ENCODE data around the gene PIM3.
A peak's percentile ranks its signal among the peaks of the same experiment; 100 is the strongest.

PIM3 gene

DNA sequence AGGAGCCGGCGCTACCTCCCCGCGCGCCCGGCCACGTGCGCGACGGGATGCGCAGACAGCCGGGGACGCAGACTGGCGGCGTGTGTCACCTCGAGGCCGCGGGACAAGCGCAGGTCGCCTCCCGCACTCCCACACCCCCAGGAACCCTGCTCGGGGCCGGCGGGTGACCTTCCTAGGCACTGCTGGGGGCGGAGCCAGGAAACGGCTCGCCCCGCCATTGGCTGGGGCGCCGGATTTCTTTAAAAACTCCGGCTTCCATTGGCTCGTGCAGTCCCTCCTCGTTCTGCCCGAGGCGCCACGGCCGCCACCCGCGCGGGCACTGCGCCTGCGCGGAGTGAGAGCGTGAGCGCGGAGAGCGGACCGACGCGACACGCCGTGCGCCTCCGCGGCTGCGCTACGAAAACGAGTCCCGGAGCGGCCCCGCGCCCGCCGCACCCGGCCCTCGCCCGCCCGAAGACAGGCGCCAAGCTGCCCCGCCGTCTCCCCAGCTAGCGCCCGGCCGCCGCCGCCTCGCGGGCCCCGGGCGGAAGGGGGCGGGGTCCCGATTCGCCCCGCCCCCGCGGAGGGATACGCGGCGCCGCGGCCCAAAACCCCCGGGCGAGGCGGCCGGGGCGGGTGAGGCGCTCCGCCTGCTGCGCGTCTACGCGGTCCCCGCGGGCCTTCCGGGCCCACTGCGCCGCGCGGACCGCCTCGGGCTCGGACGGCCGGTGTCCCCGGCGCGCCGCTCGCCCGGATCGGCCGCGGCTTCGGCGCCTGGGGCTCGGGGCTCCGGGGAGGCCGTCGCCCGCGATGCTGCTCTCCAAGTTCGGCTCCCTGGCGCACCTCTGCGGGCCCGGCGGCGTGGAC lies at the start of gene PIM3:
PIM3 (plus strand) TSS at position 614 of the 846 bp plus-strand sequence; CDS start at position 790, 176 bp downstream.
- peak; percentile 96 for DNase-seq

GRCh38 chr22:49911881-49912625 lies 48.5 kb upstream of the PIM3 start:
- DNase-seq = no peak

GRCh38 chr22:49913026-49913425 lies 47.5 kb upstream of the PIM3 start:
- DNase-seq = no peak

GRCh38 chr22:49913446-49913845 lies 47.1 kb upstream of the PIM3 start:
- no peak for DNase-seq

DNA sequence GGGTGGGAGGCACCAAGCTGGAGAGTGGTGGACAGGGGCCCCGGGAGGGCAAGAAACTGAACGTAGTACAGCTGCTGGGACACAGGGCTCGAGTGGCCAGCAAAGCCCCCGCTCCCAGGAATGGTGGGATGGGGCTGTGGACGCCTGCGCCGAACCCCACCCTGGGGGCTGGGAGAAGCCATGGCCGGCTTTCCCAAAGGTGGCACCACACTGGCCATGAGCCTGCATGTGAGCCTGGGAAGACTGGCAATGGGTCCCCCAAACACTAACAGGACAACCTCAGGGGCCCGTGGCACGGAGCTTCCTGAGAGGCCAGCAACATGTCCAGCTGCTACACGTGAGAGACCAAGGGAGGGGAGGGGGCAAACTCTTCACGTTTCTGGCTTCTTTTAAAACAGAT lies 46.3 kb upstream of the PIM3 start:
- no peak for DNase-seq

GRCh38 chr22:49915610-49916009 lies 45.0 kb upstream of the PIM3 start:
- DNase-seq = no peak

- peak; percentile 20 for DNase-seq
Measured at GRCh38 chr22:49916831-49917230, 43.7 kb upstream of the PIM3 start.

DNA sequence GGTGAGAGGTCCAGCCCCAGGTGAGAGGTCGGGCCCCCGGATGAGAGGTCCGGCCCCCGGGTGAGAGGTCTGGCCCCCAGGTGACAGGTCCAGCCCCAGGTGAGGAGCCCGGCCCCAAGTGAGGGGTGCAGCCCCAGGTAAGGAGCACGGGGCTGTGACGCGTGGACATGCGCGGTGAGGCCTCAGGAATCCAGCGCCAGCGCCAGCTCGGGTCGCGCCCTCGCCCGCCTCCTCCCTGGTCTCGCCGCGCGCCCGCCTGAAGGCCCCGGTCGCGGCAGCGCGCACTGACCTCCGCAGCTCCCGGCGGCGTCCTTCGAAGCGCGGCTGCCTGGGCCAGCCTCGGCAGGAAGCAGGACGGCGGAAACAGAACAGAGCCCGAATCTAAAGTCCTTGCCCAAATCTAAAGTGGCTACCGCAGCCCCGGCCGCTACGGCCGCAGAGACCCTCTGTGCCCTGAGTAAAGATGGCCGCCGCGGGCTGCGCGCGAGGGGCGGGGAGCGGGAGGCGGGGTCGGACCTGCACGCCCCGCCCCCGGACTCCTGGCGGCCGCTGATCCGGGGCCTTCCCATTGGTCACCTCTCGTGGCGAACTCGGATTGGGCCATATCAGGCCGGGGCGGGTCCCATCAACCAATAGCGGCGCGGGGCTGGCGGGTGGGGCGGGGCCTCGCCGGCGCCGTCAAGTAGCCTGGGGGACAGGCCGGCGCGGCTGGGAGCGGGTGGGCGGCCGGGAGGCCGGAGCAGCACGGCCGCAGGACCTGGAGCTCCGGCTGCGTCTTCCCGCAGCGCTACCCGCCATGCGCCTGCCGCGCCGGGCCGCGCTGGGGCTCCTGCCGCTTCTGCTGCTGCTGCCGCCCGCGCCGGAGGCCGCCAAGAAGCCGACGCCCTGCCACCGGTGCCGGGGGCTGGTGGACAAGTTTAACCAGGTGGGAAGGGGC lies 42.3 kb upstream of the PIM3 start, which contains the start of the genes ALG12 and CRELD2:
ALG12 (minus strand) TSS at position 465 of the 937 bp plus-strand sequence. CDS start 4,673 bp downstream, outside the sequence.
CRELD2 (plus strand) TSS at position 661 of the 937 bp plus-strand sequence; CDS start at position 797, 136 bp downstream.
- DNase-seq = peak; percentile 97

- no peak for DNase-seq
Measured at GRCh38 chr22:49918911-49919881, 41.4 kb upstream of the PIM3 start.

DNA sequence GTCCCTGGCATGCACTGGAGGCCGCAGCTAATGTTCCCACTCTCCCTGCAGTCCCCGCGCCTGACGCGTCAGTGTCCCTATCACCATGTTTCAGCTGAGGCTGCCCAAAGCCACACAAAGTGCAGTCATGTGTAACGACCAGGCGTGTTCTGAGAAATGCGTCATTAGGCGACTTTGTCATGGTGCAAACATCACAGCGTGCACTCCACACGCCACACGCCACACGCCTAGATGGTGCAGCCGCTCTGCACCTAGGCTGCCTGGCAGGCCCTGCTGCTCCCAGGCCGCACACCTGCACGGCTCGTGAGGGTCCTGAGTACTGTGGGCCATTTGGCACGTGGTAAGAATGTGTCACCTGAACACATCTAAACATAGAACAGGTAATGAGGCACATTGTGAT lies 39.7 kb upstream of the PIM3 start:
- no peak for DNase-seq

DNA sequence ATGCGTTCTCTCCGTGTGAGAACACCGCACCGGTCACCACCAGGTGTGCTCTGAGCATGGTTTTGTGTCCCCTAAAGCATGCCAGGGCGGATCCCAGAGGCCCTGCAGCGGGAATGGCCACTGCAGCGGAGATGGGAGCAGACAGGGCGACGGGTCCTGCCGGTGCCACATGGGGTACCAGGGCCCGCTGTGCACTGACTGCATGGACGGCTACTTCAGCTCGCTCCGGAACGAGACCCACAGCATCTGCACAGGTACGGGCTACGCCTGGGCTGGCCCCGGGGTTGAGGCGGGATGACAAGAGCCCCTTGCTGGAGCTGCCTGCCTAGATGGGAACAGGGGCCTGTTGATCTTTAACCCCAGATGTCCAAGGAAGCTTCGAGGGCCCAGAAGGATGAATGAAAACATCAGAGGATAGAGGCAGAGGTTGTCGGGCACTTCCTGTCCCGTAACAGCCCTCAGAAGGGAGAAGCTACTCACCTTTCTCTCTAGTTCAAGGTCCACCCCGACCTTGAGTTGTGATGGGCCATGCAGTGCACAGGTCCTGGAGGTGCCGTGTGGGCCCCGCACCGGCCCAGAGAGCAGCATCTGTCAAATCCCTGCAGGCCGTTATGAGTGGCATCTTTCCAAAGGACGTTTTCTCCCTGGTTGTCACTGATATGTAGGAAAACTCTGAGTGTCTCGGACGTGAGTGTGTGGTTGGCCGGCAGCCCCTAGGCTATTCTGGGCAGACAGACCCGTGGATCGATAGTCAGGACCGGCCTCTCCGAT lies 38.9 kb upstream of the PIM3 start:
- DNase-seq = no peak

DNA sequence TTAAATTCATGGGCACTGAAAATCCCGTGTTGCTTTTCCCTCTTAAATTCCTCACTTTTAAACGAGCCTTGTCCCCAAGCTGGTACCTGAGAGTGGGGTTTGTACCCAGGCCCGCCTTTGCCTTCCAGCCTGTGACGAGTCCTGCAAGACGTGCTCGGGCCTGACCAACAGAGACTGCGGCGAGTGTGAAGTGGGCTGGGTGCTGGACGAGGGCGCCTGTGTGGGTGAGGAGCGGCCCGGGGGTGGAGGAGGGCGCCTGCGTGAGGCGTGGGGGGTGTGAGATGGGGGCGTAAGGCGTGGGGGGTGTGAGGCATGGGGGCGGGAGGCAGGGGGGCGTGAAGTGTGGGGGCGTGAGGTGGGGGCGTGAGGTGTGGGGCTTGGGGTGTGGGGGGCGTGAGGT lies 38.1 kb upstream of the PIM3 start:
- no peak for DNase-seq

DNA sequence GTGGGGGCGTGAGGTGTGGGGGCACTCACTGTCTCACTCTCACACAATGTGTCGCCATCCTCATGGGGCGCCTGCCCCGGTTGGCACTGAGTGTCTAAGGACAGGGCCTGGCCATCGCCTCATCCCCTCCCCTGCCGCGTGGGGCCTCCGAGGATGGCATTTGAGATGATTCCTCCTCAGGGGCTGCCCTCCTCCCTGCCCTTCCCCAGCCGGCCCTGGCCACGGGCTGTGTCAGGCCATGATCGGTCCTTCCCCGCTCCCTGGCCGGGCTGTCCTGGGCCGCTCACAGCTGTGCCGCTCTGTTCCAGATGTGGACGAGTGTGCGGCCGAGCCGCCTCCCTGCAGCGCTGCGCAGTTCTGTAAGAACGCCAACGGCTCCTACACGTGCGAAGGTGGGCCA lies 37.6 kb upstream of the PIM3 start:
- DNase-seq = no peak

- DNase-seq = peak; percentile 39
Measured at GRCh38 chr22:49923445-49923844, 37.1 kb upstream of the PIM3 start.

DNA sequence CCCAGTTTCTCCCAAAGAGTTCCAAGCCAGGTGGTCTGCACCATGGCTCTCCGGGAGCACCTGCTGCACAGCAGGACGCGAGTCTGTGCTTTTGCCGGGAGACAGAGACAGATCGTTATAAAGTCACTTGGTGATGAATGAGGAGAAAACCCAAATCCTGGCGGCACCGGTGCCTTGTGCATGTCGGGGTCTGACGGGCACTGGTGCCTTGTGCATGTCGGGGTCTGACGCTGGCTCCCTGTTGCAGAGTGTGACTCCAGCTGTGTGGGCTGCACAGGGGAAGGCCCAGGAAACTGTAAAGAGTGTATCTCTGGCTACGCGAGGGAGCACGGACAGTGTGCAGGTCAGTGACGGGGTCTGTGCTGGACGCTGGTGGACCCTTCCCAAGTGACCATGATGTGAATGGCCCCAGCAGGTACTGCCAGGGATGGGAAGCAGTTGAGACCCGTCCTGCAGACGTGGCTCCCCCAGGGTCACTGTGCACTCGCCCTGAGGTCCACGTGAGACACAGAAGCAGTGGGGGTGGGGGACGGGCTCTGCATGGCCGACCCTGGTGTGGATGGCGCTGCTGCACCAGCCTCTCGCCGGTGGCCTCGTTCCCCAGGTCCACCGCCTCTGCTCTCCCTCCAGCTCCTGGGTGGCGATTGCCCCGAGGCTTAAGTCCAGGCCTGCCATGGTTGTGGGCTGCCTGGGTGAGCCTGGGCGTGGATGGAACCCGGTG lies 36.3 kb upstream of the PIM3 start:
- DNase-seq = no peak

DNA sequence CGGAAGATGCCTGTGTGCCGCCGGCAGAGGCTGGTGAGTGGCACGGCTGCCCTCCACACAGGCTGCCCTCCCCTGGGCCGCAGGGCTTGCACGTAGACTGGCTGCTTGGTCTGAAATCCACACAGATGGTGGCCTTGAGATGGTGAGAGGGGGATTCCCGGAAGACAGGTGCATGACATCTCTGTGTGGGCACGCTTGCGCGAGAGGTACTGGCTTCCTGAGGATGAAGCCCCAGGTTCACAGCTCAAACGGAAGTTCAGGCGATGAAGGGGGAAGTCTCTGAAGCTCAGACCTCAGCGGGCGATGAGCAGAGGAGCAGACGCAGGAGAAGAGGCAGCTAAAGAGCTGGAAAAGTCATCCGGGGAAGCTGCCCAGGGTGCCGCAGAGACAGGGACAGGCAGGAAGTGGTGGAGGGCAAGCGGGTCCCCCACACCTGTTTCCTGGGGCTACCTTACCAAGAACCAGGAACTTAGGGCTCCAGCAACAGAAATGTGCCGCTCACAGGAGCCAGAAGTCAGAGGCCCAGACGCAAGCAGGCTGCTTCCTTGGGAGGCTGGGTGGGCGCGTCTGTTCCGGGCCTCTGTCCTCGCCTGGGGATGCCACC lies 34.9 kb upstream of the PIM3 start:
- DNase-seq = peak; percentile 90

DNA sequence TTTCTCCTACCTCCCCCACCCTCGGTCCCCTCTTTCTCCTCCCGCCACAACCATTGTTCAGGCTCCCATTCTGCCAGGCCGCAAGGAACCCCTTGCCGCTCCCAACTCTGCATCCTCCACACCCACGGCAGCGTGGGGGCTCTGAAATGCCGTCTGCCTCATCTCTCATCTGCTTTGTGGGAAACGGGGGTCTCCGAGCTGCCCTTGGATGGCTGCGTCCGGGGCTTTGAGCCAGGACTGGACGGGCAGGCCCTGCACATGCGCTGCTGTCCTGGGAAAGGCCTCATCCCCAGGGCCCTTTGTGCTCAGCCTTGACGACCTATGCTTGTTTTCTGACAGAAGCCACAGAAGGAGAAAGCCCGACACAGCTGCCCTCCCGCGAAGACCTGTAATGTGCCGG lies 33.7 kb upstream of the PIM3 start:
- DNase-seq = no peak

- DNase-seq = no peak
Measured at GRCh38 chr22:49927483-49928184, 32.9 kb upstream of the PIM3 start.

- no peak for DNase-seq
Measured at GRCh38 chr22:49928185-49928495, 32.4 kb upstream of the PIM3 start.
